ENCODE measurements around the gene RPS6KA2. TPM values are rescaled to one million over a fixed set of nuclear protein-coding genes. Genes with fewer than 3 reads are reported as not detected.

RPS6KA2 gene
- total and polyA plus RNA-seq, 2 donors (not counting 1 experiment from before 2014, with no cell fraction given) = 2.2 to 16.0 TPM

- H3K4me3 ChIP-seq (ENCODE audit: control extremely low read depth in 1 of 5, extremely low read depth in 1 of 5, insufficient read depth in 1 of 5, low read depth in 2 of 5, low read length in 4 of 5) = no peak overlapping the region
- no peaks in the 10 kb centered on the region for H4K20me1 ChIP-seq (ENCODE audit: control insufficient read depth, insufficient read depth, low read length, poor library complexity, severe bottlenecking)
- no peaks in the 10 kb centered on the region for H3K4me1 Mint-ChIP-seq
- H3K9ac ChIP-seq (ENCODE audit: low read length) = no peak overlapping the region
- no peak for DNase-seq
- intact Hi-C loops (cut with micrococcal nuclease) = no loop called here
- no peak overlapping the region for H3K4me2 ChIP-seq (replicated peaks; ENCODE audit: low read depth, low read length, poor library complexity, severe bottlenecking)
- no peaks in the 10 kb centered on the region for H3K4me1 ChIP-seq (ENCODE audit: control insufficient read depth in 2 of 2, insufficient read depth in 2 of 2, low read length in 2 of 2)
- ATAC-seq (ENCODE audit: low read depth) = no peak
- H3K27me3 Mint-ChIP-seq = no peaks in the 10 kb centered on the region
- ChIA-PET CTCF (no interaction called here), POLR2A (no interaction called here)
- 94% methylated on average over 21 of the region's 22 CpGs for WGBS (ENCODE audit: insufficient coverage)
- TF ChIP-seq CTCF (IDR thresholded peaks at IDR 0.05) = no peak
- TF ChIP-seq EZH2 (IDR thresholded peaks at IDR 0.05; ENCODE audit: borderline replicate concordance, insufficient read depth, low read depth, low read length, poor library complexity, severe bottlenecking) = no peak
- no peak overlapping the region for H3K27ac Mint-ChIP-seq
- H3K27me3 ChIP-seq (replicated peaks in 1 of 4; ENCODE audit: control extremely low read depth in 1 of 4, control insufficient read depth in 3 of 4, insufficient read depth in 4 of 4, low read length in 3 of 4) = peaks cover 0 to 2% (median 0%) of the 10 kb centered on the region in 4 experiments
- no peak overlapping the region for H2AFZ ChIP-seq (ENCODE audit: insufficient read depth, low read depth, low read length, poor library complexity, severe bottlenecking)
- no peaks in the 10 kb centered on the region for H3K79me2 ChIP-seq (ENCODE audit: control insufficient read depth, insufficient read depth, low read length)
- H3K9me3 Mint-ChIP-seq (ENCODE audit: insufficient read depth) = no peaks in the 10 kb centered on the region
- no peaks in the 10 kb centered on the region for H3K9me3 ChIP-seq (ENCODE audit: control extremely low read depth in 1 of 3, control insufficient read depth in 2 of 3, insufficient read depth in 1 of 3, low read length in 2 of 3)
- no peak overlapping the region for H3K27ac ChIP-seq (ENCODE audit: low read length in 2 of 2)
- H3K36me3 ChIP-seq (replicated peaks in 1 of 2; ENCODE audit: control extremely low read depth in 1 of 2, control insufficient read depth in 1 of 2, extremely low read depth in 1 of 2, insufficient read depth in 2 of 2, low read length in 1 of 2) = no peaks in the 10 kb centered on the region
- H3K4me3 Mint-ChIP-seq = no peak overlapping the region
These were observed 203.9 kb downstream of the RPS6KA2 start for GRCh38 chr6:166423051-166423745.

DNA sequence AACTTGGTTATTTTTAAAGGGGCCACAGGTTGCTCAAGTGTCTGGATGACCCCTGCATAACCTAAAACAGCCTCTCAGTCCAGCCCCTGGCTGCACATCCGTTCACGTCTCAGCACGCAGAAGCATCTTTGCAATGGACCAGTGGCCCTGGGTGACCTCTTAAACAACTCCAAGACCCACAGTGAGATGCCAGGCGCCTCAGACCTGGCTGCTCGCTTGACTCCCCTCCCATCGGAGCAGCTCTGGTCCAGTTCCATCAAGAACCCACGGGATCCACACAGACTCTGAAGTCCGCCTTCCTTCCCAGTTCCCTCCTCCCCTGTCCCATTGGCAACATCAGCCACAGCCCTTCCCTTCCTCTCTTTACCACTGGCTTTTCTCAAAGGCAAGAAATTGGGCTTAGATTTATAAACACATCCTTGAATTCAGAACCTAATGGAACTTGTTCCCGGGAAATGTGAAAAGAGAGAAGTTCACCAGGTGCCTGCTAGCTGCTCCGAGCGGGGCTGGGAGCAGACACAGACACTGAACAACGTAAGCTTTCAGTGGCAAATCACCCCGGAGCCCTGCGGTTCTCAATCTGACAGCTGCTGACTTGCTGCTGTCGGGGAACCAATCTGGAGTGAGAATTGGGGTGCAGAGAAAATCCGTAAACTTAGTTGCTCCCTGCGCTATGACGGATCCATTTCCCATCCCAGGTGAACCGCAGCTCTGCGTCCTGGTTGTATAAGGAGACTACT, 204.7 kb downstream of the RPS6KA2 start:
- Histone ChIP-seq H3K4me1 (ENCODE audit: control insufficient read depth in 2 of 2, insufficient read depth in 2 of 2, low read length in 2 of 2) (no peaks in the 10 kb centered on the region), H3K9ac (ENCODE audit: low read length) (no peak overlapping the region), H3K27ac (ENCODE audit: low read length in 2 of 2) (no peak overlapping the region), H3K36me3 (replicated peaks in 1 of 2; ENCODE audit: control extremely low read depth in 1 of 2, control insufficient read depth in 1 of 2, extremely low read depth in 1 of 2, insufficient read depth in 2 of 2, low read length in 1 of 2) (no peaks in the 10 kb centered on the region), H3K27me3 (replicated peaks in 1 of 4; ENCODE audit: control extremely low read depth in 1 of 4, control insufficient read depth in 3 of 4, insufficient read depth in 4 of 4, low read length in 3 of 4) (peaks cover 0 to 2% (median 0%) of the 10 kb centered on the region in 4 experiments), H3K4me2 (replicated peaks; ENCODE audit: low read depth, low read length, poor library complexity, severe bottlenecking) (no peak overlapping the region), H2AFZ (ENCODE audit: insufficient read depth, low read depth, low read length, poor library complexity, severe bottlenecking) (no peak overlapping the region), H3K9me3 (ENCODE audit: control extremely low read depth in 1 of 3, control insufficient read depth in 2 of 3, insufficient read depth in 1 of 3, low read length in 2 of 3) (no peaks in the 10 kb centered on the region), H3K79me2 (ENCODE audit: control insufficient read depth, insufficient read depth, low read length) (no peaks in the 10 kb centered on the region), H3K4me3 (ENCODE audit: control extremely low read depth in 1 of 5, extremely low read depth in 1 of 5, insufficient read depth in 1 of 5, low read depth in 2 of 5, low read length in 4 of 5) (no peak overlapping the region), H4K20me1 (ENCODE audit: control insufficient read depth, insufficient read depth, low read length, poor library complexity, severe bottlenecking) (no peaks in the 10 kb centered on the region)
- H3K4me1 Mint-ChIP-seq = no peaks in the 10 kb centered on the region
- intact Hi-C loops (cut with micrococcal nuclease) = no loop called here
- no peak overlapping the region for H3K4me3 Mint-ChIP-seq
- 98% methylated on average over 15 of the region's 20 CpGs for WGBS (ENCODE audit: insufficient coverage)
- POLR2A ChIA-PET = no interaction called here
- CTCF ChIA-PET = no interaction called here
- ATAC-seq (ENCODE audit: low read depth) (no peak), DNase-seq (no peak)
- TF ChIP-seq EZH2 (IDR thresholded peaks at IDR 0.05; ENCODE audit: borderline replicate concordance, insufficient read depth, low read depth, low read length, poor library complexity, severe bottlenecking) = no peak
- TF ChIP-seq CTCF (IDR thresholded peaks at IDR 0.05) = no peak
- H3K27me3 Mint-ChIP-seq = no peaks in the 10 kb centered on the region
- H3K27ac Mint-ChIP-seq = no peak overlapping the region
- H3K9me3 Mint-ChIP-seq (ENCODE audit: insufficient read depth) = no peaks in the 10 kb centered on the region

Data from B cell (primary cell).